GM12878 (cell line): ENCODE measurements around the gene CEP83. TPM values are rescaled to one million over a fixed set of nuclear protein-coding genes. Genes with fewer than 3 reads are reported as not detected.

Experiments
- ATAC-seq: fragments of 200-7000 bp; cut with Tn5 transposase; 3 replicates; pipeline ENCODE4 v1.9.1; 2020; ENCODE audit warnings: mild to moderate bottlenecking, moderate library complexity
- BruUV-seq: library from RNA; stranded (reverse); fragments of 400-500 nt; replicated peaks from 2 replicates; lab custom pipeline; 2021; lab: Mats Ljungman, UMichigan
- CTCF ChIA-PET: fragments of 300-600 bp; sonication (Branson Sonifier 250); formaldehyde crosslinking; extraction: SDS; loops from one replicate; lab custom pipeline; 2021; ENCODE audit warnings: inconsistent platforms; lab: Yijun Ruan, JAX
- POLR2A ChIA-PET: fragments of 350-600 bp; formaldehyde crosslinking; extraction: SDS; loops from one replicate; lab custom pipeline; 2021; ENCODE audit warnings: inconsistent platforms; lab: Charles Lee
- RAD21 ChIA-PET: fragments of 300-600 bp; sonication (Branson Sonifier 250); formaldehyde crosslinking; loops from one replicate; lab custom pipeline; 2023; ENCODE audit warnings: antibody characterized with exemption; ENCODE audit not compliant: unreplicated experiment; lab: Charles Lee
- SMC1A ChIA-PET: fragments of 300-600 bp; sonication (Branson Sonifier 250); formaldehyde crosslinking; loops from one replicate; lab custom pipeline; 2023; ENCODE audit not compliant: unreplicated experiment, uncharacterized antibody; lab: Charles Lee
- DNase-seq: peaks from one replicate; pipeline ENCODE4 v3.0.0-alpha.2; 2011; ENCODE audit warnings: low read depth, low spot score
- FAIRE-seq: peaks from 3 replicates; lab custom pipeline; 2011; peaks lifted over from hg19 to GRCh38; lab: Jason Lieb, UNC
- H2AFZ ChIP-seq: 2 replicates; pipeline ENCODE4 v1.6.0; 2011; ENCODE audit warnings: low read depth, low read length, control low read depth; ENCODE audit not compliant: control insufficient read depth
- H3K27ac ChIP-seq: 2 replicates; pipeline ENCODE4 v1.5.1; 2011; ENCODE audit warnings: control low read depth; ENCODE audit not compliant: control insufficient read depth, insufficient read depth
- H3K27me3 ChIP-seq, 2 experiments: replicated peaks in 1 of 2; 2 replicates each; pipeline versions ENCODE4 v1.6.0 to v1.6.1; 2011; ENCODE audit warnings: low read length in 1 of 2; ENCODE audit not compliant: control insufficient read depth in 2 of 2, insufficient read depth in 2 of 2
- H3K36me3 ChIP-seq, 2 experiments: 2 replicates each; pipeline ENCODE4 v1.5.1; 2011; ENCODE audit warnings: low read length in 1 of 2; ENCODE audit not compliant: control insufficient read depth in 2 of 2, insufficient read depth in 2 of 2
- H3K4me1 ChIP-seq: 2 replicates; pipeline ENCODE4 v1.6.1; 2011; ENCODE audit warnings: mild to moderate bottlenecking, low read length, moderate library complexity, mixed read lengths; ENCODE audit not compliant: control insufficient read depth, insufficient read depth
- H3K4me2 ChIP-seq: 2 replicates; pipeline ENCODE4 v1.6.0; 2011; ENCODE audit warnings: control low read depth; ENCODE audit not compliant: control insufficient read depth, insufficient read depth
- H3K4me3 ChIP-seq: fragments of 200-600 bp; sonication (generic); 2 replicates; pipeline ENCODE4 v1.5.1; 2016
- H3K79me2 ChIP-seq: 2 replicates; pipeline ENCODE4 v1.6.0; 2011; ENCODE audit warnings: low read length; ENCODE audit not compliant: control insufficient read depth, insufficient read depth
- H3K9ac ChIP-seq: 2 replicates; pipeline ENCODE4 v1.8.0; 2011; ENCODE audit warnings: low read length, control low read depth, mixed read lengths; ENCODE audit not compliant: control insufficient read depth, insufficient read depth
- H3K9me3 ChIP-seq: replicated peaks from 3 replicates; pipeline ENCODE4 v1.5.1; 2011; ENCODE audit warnings: mild to moderate bottlenecking, low read length; ENCODE audit not compliant: control insufficient read depth, insufficient read depth
- H4K20me1 ChIP-seq: 2 replicates; pipeline ENCODE4 v1.6.0; 2011; ENCODE audit not compliant: control insufficient read depth, insufficient read depth
- BACH1 ChIP-seq: fragments of 450-650 bp; IDR thresholded peaks from 2 replicates; pipeline ENCODE4 v1.6.1; 2017; ENCODE audit warnings: mild to moderate bottlenecking, borderline replicate concordance
- BMI1 ChIP-seq: fragments of 450-650 bp; IDR thresholded peaks from 2 replicates; pipeline ENCODE4 v1.6.1; 2016; ENCODE audit warnings: mild to moderate bottlenecking, moderate library complexity, borderline replicate concordance
- CBX3 ChIP-seq: fragments of 200-600 bp; sonication (generic); IDR thresholded peaks from 2 replicates; pipeline ENCODE4 v1.6.1; 2016; ENCODE audit warnings: low read depth, borderline replicate concordance
- CBX5 ChIP-seq: sonication (generic); IDR thresholded peaks from 2 replicates; pipeline ENCODE4 v1.6.1; 2016; ENCODE audit warnings: low read depth, moderate library complexity, mild to moderate bottlenecking, inconsistent platforms
- KLF5 ChIP-seq: fragments of 450-650 bp; IDR thresholded peaks from 2 replicates; pipeline ENCODE4 v1.6.1; 2014; ENCODE audit warnings: mild to moderate bottlenecking; ENCODE audit not compliant: partially characterized antibody
- NRF1 ChIP-seq: conservative IDR thresholded peaks from 2 replicates; pipeline ENCODE4 v1.6.1; 2011; ENCODE audit warnings: mild to moderate bottlenecking, low read depth, low read length, improper control_type of control experiment
- STAT3 ChIP-seq: IDR thresholded peaks from 2 replicates; pipeline ENCODE4 v1.6.1; 2011; ENCODE audit warnings: low read depth, low read length, improper control_type of control experiment
- ZNF217 ChIP-seq: fragments of 450-650 bp; IDR thresholded peaks from 2 replicates; pipeline ENCODE4 v1.6.1; 2017; ENCODE audit warnings: antibody characterized with exemption, mild to moderate bottlenecking
- WGBS: methylation state at CpG from one replicate; pipeline ENCODE4 v1.1.6; 2016; ENCODE audit warnings: low lambda C conversion rate; ENCODE audit not compliant: insufficient replicate concordance, insufficient coverage; ENCODE audit errors: missing lambda C conversion rate; 5-methylcytosine and 5-hydroxymethylcytosine counted together
- in situ Hi-C: fragments of 300-500 bp; cut with MboI; formaldehyde crosslinking; loops from 9 replicates; pipeline ENCODE4 v1.14.3; 2018; ENCODE audit warnings: mixed read lengths
- intact Hi-C: fragments of 100-400 bp; cut with micrococcal nuclease; formaldehyde crosslinking; loops from one replicate; pipeline ENCODE4 v1.14.2; 2022; ENCODE audit not compliant: unreplicated experiment
- polyA plus RNA-seq, 11 experiments: library from polyadenylated mRNA; depleted of rRNA in 4 of 11; unstranded in 6 of 11; stranded (reverse) in 5 of 11; fragments of >200 nt; fragmentation: Nextera tagmentation in 4 of 11; fragmentation: Illumina TruSeq in 1 of 11; extraction: Ambion mirVana in 4 of 11; extraction: Trizol in 1 of 11; gene quantifications; 1 replicate in 1 of 11; 2 replicates in 10 of 11; pipeline versions ENCODE4 v1.2.1 to v1.2.3, GENCODE V29; 2011 to 2016; ENCODE audit warnings: inconsistent platforms in 2 of 11, missing spikeins in 2 of 11, low read depth in 1 of 11
- total RNA-seq, 4 experiments: library from RNA; depleted of rRNA in 3 of 4; stranded (reverse); fragments of >200 nt in 3 of 4; fragmentation: Illumina TruSeq in 1 of 4; extraction: Trizol in 1 of 4; gene quantifications; 2 replicates each; pipeline versions ENCODE4 v1.2.1 to v1.2.3, GENCODE V29; 2013 to 2021
- TF ChIP-seq, protein P1 (sequence below): fragments of 450-650 bp; formaldehyde crosslinking; IDR thresholded peaks from 2 replicates; pipeline ENCODE4 v1.4.0; 2022; ENCODE audit warnings: mild to moderate bottlenecking, moderate library complexity
- TF ChIP-seq, protein P2 (sequence below): fragments of 450-650 bp; IDR thresholded peaks from 2 replicates; pipeline ENCODE4 v1.6.1; 2017; ENCODE audit warnings: mild to moderate bottlenecking
- TF ChIP-seq, protein P3 (sequence below): fragments of 450-650 bp; IDR thresholded peaks from 2 replicates; pipeline ENCODE4 v1.6.1; 2016; ENCODE audit warnings: mild to moderate bottlenecking
- TF ChIP-seq, protein P4 (sequence below): fragments of 450-650 bp; IDR thresholded peaks from 2 replicates; pipeline ENCODE4 v1.6.1; 2017; ENCODE audit warnings: low read depth, mild to moderate bottlenecking, moderate library complexity

The CEP83 gene
- total and polyA plus RNA-seq, 10 of the 15 experiments (the other 5 are each of a cell fraction or from before 2014, with no cell fraction given) = 4.3 to 39.0 (median 22.5) TPM

DNA sequence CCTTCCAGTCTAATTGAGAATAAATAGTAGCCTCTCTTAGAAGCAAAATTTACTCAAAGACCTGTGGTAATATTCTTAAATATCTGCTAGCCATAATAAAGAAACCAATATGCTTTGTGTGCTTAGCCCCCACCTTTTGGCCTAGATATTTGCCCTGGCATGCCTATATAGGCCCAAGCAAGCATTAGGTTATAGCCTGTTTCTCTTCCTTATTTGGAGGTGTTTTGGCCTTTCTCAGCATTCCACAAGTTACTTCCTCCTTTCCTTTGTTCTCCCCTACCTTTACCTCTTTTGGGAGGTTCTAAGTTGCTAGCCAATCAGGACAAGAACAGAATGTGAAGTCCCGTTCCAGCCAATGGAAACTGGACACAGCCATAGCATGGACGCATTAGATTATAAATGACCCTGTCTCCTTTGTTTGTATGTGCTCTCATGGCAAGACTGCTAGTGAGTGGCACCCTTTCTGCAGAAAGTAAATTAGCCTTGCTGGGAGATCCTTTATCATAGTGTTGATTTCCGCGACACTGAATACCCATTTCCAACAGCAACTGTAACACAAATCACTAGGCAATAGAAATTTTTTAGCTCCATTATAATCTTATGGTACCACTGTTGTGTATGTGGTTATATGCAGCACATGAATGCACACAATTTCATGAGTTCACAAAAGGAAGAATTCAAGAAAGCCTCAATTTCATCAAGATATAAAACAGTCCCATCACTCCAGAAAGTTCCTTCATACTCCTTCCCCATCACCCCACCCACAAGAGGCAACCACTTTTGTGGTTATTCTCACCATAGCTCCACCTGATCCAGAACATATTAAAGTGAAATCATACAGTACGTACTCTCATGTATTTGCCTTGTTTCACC, 37.6 kb downstream of the CEP83 start:
- no peak overlapping the region for H3K9ac ChIP-seq
- RAD21 ChIA-PET = no interaction called here
- peaks cover 26% of the 10 kb centered on the region for H3K9me3 ChIP-seq
- no peak for DNase-seq
- H3K4me2 ChIP-seq = no peak overlapping the region
- no peak for FAIRE-seq
- BruUV-seq = TSS peak; percentile 22
- H4K20me1 ChIP-seq = no peaks in the 10 kb centered on the region
- WGBS = 100% methylated on average over 5 of the region's 5 CpGs
- ATAC-seq = no peak
- POLR2A ChIA-PET = no interaction called here
- H2AFZ ChIP-seq = no peak overlapping the region
- no peak overlapping the region for H3K4me3 ChIP-seq
- no peaks in the 10 kb centered on the region for H3K4me1 ChIP-seq
- intact Hi-C loops = no loop called here
- peaks cover 1% of the 10 kb centered on the region for H3K79me2 ChIP-seq
- SMC1A ChIA-PET = interaction anchor here (0.9 kb wide), 1 partner anchor 9 kb away, joined by 3 read pairs; no protein-coding TSS in a partner anchor
- CTCF ChIA-PET = interaction anchor here (0.6 kb wide), 1 partner anchor 451 kb away, joined by 3 read pairs; no protein-coding TSS in a partner anchor
- H3K36me3 ChIP-seq = peaks cover 0 to 2% of the 10 kb centered on the region in 2 experiments; a peak in 3 of 4 replicates
- in situ Hi-C loops = no loop called here
- TF ChIP-seq, protein P1, sequence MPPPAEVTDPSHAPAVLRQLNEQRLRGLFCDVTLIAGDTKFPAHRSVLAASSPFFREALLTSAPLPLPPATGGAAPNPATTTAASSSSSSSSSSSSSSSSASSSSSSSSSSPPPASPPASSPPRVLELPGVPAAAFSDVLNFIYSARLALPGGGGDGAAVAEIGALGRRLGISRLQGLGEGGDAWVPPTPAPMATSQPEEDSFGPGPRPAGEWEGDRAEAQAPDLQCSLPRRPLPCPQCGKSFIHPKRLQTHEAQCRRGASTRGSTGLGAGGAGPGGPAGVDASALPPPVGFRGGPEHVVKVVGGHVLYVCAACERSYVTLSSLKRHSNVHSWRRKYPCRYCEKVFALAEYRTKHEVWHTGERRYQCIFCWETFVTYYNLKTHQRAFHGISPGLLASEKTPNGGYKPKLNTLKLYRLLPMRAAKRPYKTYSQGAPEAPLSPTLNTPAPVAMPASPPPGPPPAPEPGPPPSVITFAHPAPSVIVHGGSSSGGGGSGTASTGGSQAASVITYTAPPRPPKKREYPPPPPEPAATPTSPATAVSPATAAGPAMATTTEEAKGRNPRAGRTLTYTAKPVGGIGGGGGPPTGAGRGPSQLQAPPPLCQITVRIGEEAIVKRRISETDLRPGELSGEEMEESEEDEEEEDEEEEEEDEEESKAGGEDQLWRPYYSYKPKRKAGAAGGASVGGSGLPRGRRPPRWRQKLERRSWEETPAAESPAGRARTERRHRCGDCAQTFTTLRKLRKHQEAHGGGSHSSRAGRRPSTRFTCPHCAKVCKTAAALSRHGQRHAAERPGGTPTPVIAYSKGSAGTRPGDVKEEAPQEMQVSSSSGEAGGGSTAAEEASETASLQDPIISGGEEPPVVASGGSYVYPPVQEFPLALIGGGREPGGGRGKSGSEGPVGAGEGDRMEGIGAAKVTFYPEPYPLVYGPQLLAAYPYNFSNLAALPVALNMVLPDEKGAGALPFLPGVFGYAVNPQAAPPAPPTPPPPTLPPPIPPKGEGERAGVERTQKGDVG (CRISPR knock-in tag) = no peak
- TF ChIP-seq, protein P2, sequence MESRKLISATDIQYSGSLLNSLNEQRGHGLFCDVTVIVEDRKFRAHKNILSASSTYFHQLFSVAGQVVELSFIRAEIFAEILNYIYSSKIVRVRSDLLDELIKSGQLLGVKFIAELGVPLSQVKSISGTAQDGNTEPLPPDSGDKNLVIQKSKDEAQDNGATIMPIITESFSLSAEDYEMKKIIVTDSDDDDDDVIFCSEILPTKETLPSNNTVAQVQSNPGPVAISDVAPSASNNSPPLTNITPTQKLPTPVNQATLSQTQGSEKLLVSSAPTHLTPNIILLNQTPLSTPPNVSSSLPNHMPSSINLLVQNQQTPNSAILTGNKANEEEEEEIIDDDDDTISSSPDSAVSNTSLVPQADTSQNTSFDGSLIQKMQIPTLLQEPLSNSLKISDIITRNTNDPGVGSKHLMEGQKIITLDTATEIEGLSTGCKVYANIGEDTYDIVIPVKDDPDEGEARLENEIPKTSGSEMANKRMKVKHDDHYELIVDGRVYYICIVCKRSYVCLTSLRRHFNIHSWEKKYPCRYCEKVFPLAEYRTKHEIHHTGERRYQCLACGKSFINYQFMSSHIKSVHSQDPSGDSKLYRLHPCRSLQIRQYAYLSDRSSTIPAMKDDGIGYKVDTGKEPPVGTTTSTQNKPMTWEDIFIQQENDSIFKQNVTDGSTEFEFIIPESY = peak; percentile 96
- 0 out of 2 replicates have a peak, but pooled peaks have one; percentile 79 for TF ChIP-seq CBX3
- TF ChIP-seq KLF5 = peak; percentile 94
- no peak for TF ChIP-seq BMI1
- TF ChIP-seq, protein P3, sequence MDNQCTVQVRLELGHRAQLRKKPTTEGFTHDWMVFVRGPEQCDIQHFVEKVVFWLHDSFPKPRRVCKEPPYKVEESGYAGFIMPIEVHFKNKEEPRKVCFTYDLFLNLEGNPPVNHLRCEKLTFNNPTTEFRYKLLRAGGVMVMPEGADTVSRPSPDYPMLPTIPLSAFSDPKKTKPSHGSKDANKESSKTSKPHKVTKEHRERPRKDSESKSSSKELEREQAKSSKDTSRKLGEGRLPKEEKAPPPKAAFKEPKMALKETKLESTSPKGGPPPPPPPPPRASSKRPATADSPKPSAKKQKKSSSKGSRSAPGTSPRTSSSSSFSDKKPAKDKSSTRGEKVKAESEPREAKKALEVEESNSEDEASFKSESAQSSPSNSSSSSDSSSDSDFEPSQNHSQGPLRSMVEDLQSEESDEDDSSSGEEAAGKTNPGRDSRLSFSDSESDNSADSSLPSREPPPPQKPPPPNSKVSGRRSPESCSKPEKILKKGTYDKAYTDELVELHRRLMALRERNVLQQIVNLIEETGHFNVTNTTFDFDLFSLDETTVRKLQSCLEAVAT = peak; percentile 40; the same call in 1 of the 2 replicates
- 0 out of 2 replicates have a peak, but pooled peaks have one; percentile 68 for TF ChIP-seq ZNF217
- TF ChIP-seq, protein P4, sequence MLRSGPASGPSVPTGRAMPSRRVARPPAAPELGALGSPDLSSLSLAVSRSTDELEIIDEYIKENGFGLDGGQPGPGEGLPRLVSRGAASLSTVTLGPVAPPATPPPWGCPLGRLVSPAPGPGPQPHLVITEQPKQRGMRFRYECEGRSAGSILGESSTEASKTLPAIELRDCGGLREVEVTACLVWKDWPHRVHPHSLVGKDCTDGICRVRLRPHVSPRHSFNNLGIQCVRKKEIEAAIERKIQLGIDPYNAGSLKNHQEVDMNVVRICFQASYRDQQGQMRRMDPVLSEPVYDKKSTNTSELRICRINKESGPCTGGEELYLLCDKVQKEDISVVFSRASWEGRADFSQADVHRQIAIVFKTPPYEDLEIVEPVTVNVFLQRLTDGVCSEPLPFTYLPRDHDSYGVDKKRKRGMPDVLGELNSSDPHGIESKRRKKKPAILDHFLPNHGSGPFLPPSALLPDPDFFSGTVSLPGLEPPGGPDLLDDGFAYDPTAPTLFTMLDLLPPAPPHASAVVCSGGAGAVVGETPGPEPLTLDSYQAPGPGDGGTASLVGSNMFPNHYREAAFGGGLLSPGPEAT = peak; percentile 33; the same call in 1 of the 2 replicates
- TF ChIP-seq CBX5 = peak; percentile 100
- no peak for TF ChIP-seq BACH1
- no peak for TF ChIP-seq STAT3
- TF ChIP-seq NRF1 = no peak
- TF ChIP-seq, all 136 proteins: peak for 7
- peak overlapping the region; percentile 9; the same call in 1 of the 2 replicates for H3K27ac ChIP-seq
- H3K27me3 ChIP-seq = no peaks in the 10 kb centered on the region
